NCI-H2171 treated with DMSO at 0.1 percent for 48 hours (cell line): ENCODE measurements around the gene TMEM94.

Experiments
- DNase-seq: peaks from one replicate; lab custom pipeline; 2025; lab: John Stamatoyannopoulos, UW

The TMEM94 gene

GRCh38 chr17:75498039-75498725, 41.7 kb downstream of the TMEM94 start:
- no peak for DNase-seq

- no peak for DNase-seq
Measured at GRCh38 chr17:75498726-75499213, 42.3 kb downstream of the TMEM94 start.

GRCh38 chr17:75499313-75500022, 43.0 kb downstream of the TMEM94 start:
- DNase-seq = no peak

GRCh38 chr17:75500419-75501216, 44.2 kb downstream of the TMEM94 start:
- DNase-seq = no peak

- DNase-seq = no peak
Measured at GRCh38 chr17:75501378-75502071, 45.1 kb downstream of the TMEM94 start.

GRCh38 chr17:75502072-75502720, 45.8 kb downstream of the TMEM94 start:
- no peak for DNase-seq

GRCh38 chr17:75502721-75503329, 46.4 kb downstream of the TMEM94 start:
- DNase-seq = no peak

GRCh38 chr17:75503337-75503950, 47.0 kb downstream of the TMEM94 start:
- DNase-seq = no peak

GRCh38 chr17:75503976-75504346, 47.5 kb downstream of the TMEM94 start:
- DNase-seq = no peak

GRCh38 chr17:75504347-75505151, 48.1 kb downstream of the TMEM94 start:
- DNase-seq = no peak

- no peak for DNase-seq
Measured at GRCh38 chr17:75505152-75505409, 48.6 kb downstream of the TMEM94 start.

- DNase-seq = no peak
Measured at GRCh38 chr17:75505640-75506039, 49.2 kb downstream of the TMEM94 start.

- DNase-seq = no peak
Measured at GRCh38 chr17:75506134-75506533, 49.7 kb downstream of the TMEM94 start.

GRCh38 chr17:75506888-75507287, 50.5 kb downstream of the TMEM94 start:
- no peak for DNase-seq

- DNase-seq = no peak
Measured at GRCh38 chr17:75507733-75508719, 51.6 kb downstream of the TMEM94 start.

GRCh38 chr17:75508931-75509361, 52.5 kb downstream of the TMEM94 start:
- no peak for DNase-seq

GRCh38 chr17:75509528-75510258, 53.3 kb downstream of the TMEM94 start:
- DNase-seq = no peak

GRCh38 chr17:75511270-75511609, 54.8 kb downstream of the TMEM94 start:
- DNase-seq = no peak
